AG09309 (cell line): ENCODE data around the gene TAGLN2.

Source experiments
- DNase-seq: peaks from one replicate; pipeline ENCODE4 v3.0.0-alpha.2; 2010; ENCODE audit warnings: low read depth
- H3K4me3 ChIP-seq: 2 replicates; pipeline ENCODE4 v1.5.1; 2011; ENCODE audit warnings: mild to moderate bottlenecking, low read depth, low read length, moderate library complexity; ENCODE audit not compliant: control insufficient read depth
- TF ChIP-seq, protein P1 (sequence below): IDR thresholded peaks from 2 replicates; pipeline ENCODE4 v1.5.1; 2011; ENCODE audit warnings: mild to moderate bottlenecking, low read depth, low read length, inconsistent platforms; ENCODE audit not compliant: insufficient read depth, control insufficient read depth; ENCODE audit errors: missing control alignments

Gene TAGLN2

GRCh38 chr1:159877695-159878444 is 47.4 kb downstream of the TAGLN2 start:
- H3K4me3 ChIP-seq: no peak overlapping the region
- DNase-seq: no peak

GRCh38 chr1:159873530-159874143 is 51.7 kb downstream of the TAGLN2 start:
- H3K4me3 ChIP-seq: no peak overlapping the region
- TF ChIP-seq, protein P1, sequence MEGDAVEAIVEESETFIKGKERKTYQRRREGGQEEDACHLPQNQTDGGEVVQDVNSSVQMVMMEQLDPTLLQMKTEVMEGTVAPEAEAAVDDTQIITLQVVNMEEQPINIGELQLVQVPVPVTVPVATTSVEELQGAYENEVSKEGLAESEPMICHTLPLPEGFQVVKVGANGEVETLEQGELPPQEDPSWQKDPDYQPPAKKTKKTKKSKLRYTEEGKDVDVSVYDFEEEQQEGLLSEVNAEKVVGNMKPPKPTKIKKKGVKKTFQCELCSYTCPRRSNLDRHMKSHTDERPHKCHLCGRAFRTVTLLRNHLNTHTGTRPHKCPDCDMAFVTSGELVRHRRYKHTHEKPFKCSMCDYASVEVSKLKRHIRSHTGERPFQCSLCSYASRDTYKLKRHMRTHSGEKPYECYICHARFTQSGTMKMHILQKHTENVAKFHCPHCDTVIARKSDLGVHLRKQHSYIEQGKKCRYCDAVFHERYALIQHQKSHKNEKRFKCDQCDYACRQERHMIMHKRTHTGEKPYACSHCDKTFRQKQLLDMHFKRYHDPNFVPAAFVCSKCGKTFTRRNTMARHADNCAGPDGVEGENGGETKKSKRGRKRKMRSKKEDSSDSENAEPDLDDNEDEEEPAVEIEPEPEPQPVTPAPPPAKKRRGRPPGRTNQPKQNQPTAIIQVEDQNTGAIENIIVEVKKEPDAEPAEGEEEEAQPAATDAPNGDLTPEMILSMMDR: no peak
- DNase-seq: no peak

More at GRCh38 chr1:159877695-159878444, 47.4 kb downstream of the TAGLN2 start:
- TF ChIP-seq, protein P1: no peak

- H3K4me3 ChIP-seq: no peak overlapping the region
- no peak for DNase-seq
- TF ChIP-seq, protein P1: no peak
These were observed 52.4 kb downstream of the TAGLN2 start for GRCh38 chr1:159872891-159873290.

- H3K4me3 ChIP-seq: no peak overlapping the region
- DNase-seq: no peak
- TF ChIP-seq, protein P1: no peak
These were observed 54.6 kb downstream of the TAGLN2 start for GRCh38 chr1:159870704-159871103.

DNA sequence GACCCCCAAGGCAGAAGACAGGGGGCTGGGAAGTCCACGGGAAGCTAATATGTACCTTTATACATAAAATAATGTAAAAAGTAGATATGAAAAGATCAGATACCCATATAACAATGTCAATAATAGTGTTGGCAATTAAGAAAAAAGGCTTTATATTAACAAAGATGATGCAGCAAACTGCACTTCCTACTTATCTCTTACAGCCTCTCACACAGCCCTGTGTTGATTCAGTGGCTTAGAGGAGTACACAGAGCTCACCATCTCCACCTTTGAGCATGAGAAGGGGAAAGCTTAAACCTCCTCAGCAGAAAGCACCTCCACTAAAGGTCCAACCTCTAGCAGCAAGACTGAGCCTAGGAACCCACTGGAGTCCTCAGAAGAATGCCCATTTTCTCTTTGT is 55.7 kb downstream of the TAGLN2 start:
- no peak overlapping the region for H3K4me3 ChIP-seq
- TF ChIP-seq, protein P1: no peak
- DNase-seq: no peak

DNA sequence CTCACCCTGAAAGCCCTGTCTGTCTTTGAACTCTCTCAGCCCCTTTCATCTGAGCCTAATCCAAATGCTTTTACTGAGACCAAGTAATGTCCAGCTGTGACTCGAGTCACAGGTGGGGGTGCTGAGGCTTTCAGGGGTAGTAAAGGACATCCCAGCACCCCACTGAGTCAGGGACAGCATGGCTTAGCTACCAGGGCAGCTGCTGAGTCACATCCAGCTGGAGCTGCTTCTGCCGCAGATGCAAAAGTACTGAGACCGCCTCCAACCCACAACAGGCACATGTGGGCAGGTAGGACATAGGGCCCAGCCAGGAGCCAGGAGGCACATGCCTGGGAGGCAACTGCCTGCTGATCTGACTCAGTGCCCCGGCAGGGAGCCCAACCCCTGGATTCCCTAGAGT is 56.1 kb downstream of the TAGLN2 start:
- TF ChIP-seq, protein P1: no peak
- no peak overlapping the region for H3K4me3 ChIP-seq
- DNase-seq: no peak
